Osteoblast (primary cell): ENCODE results near the gene MAPKAPK2. TPM values are rescaled to one million over a fixed set of nuclear protein-coding genes. Genes with fewer than 3 reads are reported as not detected.
A peak's percentile ranks its signal among the peaks of the same experiment; 100 is the strongest.

Experiments used
- DNase-seq: peaks from one replicate; pipeline ENCODE4 v3.0.0; 2011; ENCODE audit warnings: low spot score, mixed read lengths; ENCODE audit not compliant: insufficient read length; ENCODE audit errors: missing footprints
- H2AFZ ChIP-seq: 2 replicates; pipeline ENCODE4 v1.6.0; 2011; ENCODE audit warnings: mild to moderate bottlenecking, low read length
- H3K27ac ChIP-seq: 2 replicates; pipeline ENCODE4 v1.5.1; 2011; ENCODE audit warnings: mild to moderate bottlenecking, low read depth, low read length, moderate library complexity
- H3K27me3 ChIP-seq: 2 replicates; pipeline ENCODE4 v1.6.0; 2012; ENCODE audit warnings: mild to moderate bottlenecking, control low read depth, inconsistent platforms, low read length, moderate library complexity; ENCODE audit not compliant: insufficient read depth
- H3K36me3 ChIP-seq: 2 replicates; pipeline ENCODE4 v1.5.1; 2011; ENCODE audit warnings: mild to moderate bottlenecking, low read length, control low read depth, moderate library complexity; ENCODE audit not compliant: insufficient read depth
- H3K4me1 ChIP-seq: 2 replicates; pipeline ENCODE4 v1.5.1; 2011; ENCODE audit warnings: mild to moderate bottlenecking, low read length, control low read depth, moderate library complexity; ENCODE audit not compliant: insufficient read depth
- H3K4me2 ChIP-seq: 2 replicates; pipeline ENCODE4 v1.6.0; 2011; ENCODE audit warnings: mild to moderate bottlenecking, low read length; ENCODE audit not compliant: insufficient read depth
- H3K4me3 ChIP-seq: fragments of 200-600 bp; sonication (generic); 3 replicates; pipeline ENCODE4 v1.5.1; 2012; ENCODE audit warnings: mild to moderate bottlenecking, low read length, inconsistent platforms; ENCODE audit not compliant: insufficient read depth
- H3K79me2 ChIP-seq: 2 replicates; pipeline ENCODE4 v1.6.0; 2012; ENCODE audit warnings: mild to moderate bottlenecking, low read length, control low read depth, inconsistent platforms; ENCODE audit not compliant: insufficient read depth
- H3K9me3 ChIP-seq: 2 replicates; pipeline ENCODE4 v1.5.1; 2011; ENCODE audit warnings: low read depth, low read length, control low read depth
- H4K20me1 ChIP-seq: 2 replicates; pipeline ENCODE4 v1.6.0; 2012; ENCODE audit warnings: mild to moderate bottlenecking, low read length, control low read depth; ENCODE audit not compliant: insufficient read depth
- total RNA-seq: library from RNA; depleted of rRNA; stranded (reverse); fragments of >200 nt; gene quantifications from 2 replicates; pipeline ENCODE4 v1.2.3, GENCODE V29; 2012
- TF ChIP-seq, protein P1 (sequence below): IDR thresholded peaks from 2 replicates; pipeline ENCODE4 v1.5.1; 2011; ENCODE audit warnings: mild to moderate bottlenecking, low read depth, low read length, moderate library complexity; ENCODE audit errors: extremely low read depth

MAPKAPK2 gene
- total RNA-seq, 1 donor, result 38.0 TPM

DNA sequence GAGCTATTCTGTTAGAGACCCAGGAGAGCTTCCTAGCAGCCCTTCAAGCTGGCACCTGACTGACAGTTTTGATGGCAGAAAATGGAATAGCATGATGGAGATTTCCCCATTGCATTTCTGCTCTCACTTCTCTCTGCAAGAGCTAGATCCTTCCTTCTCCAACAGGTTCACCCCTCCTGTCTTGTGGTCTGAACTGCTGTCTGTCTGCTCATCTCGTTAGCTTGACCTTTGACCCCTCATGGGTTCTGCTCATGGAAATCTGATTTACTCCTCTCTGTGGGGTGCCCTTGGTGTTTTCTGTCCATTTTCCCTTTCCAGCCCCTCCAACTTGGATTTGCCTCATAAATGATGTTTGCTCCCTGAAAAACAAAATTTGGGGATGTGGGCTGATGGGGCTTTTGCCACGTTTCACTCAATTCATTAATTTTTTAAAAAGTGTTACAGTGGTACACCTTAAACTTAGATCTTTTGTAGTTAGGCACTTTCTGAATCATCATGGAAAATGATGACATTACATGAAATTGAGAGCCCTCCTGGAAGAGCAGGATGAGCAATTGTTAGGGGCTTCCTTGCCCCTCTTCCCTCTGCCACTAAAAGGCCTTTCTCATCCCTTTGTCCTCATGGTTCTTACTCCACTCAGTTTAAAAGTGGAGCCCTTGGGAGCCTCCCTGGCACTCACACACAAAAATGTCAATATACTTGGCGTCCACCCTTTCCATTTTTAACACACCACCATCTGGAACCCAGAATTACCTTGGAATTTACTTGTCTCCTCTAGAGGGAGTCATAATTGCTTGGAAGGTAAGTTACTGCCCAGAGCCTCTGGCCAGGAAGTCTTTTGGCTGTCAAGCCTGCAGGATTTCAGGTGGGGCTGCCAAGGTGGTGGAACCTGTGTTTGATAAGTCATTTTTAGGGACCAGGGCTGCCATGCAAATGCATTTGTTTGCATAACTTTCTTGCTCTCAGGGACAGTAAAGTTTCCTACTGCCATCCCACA is 54.0 kb downstream of the MAPKAPK2 start:
- Histone ChIP-seq H3K4me2 (no peak overlapping the region), H4K20me1 (peaks cover 30% of the 10 kb centered on the region), H3K27ac (no peak overlapping the region), H3K4me1 (peaks cover 14% of the 10 kb centered on the region), H3K9me3 (no peaks in the 10 kb centered on the region), H3K27me3 (no peaks in the 10 kb centered on the region), H3K36me3 (peaks cover 23% of the 10 kb centered on the region), H2AFZ (no peak overlapping the region), H3K79me2 (no peaks in the 10 kb centered on the region), H3K4me3 (no peak overlapping the region)
- TF ChIP-seq, protein P1, sequence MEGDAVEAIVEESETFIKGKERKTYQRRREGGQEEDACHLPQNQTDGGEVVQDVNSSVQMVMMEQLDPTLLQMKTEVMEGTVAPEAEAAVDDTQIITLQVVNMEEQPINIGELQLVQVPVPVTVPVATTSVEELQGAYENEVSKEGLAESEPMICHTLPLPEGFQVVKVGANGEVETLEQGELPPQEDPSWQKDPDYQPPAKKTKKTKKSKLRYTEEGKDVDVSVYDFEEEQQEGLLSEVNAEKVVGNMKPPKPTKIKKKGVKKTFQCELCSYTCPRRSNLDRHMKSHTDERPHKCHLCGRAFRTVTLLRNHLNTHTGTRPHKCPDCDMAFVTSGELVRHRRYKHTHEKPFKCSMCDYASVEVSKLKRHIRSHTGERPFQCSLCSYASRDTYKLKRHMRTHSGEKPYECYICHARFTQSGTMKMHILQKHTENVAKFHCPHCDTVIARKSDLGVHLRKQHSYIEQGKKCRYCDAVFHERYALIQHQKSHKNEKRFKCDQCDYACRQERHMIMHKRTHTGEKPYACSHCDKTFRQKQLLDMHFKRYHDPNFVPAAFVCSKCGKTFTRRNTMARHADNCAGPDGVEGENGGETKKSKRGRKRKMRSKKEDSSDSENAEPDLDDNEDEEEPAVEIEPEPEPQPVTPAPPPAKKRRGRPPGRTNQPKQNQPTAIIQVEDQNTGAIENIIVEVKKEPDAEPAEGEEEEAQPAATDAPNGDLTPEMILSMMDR, result peak; percentile 40
- DNase-seq, result no peak

DNA sequence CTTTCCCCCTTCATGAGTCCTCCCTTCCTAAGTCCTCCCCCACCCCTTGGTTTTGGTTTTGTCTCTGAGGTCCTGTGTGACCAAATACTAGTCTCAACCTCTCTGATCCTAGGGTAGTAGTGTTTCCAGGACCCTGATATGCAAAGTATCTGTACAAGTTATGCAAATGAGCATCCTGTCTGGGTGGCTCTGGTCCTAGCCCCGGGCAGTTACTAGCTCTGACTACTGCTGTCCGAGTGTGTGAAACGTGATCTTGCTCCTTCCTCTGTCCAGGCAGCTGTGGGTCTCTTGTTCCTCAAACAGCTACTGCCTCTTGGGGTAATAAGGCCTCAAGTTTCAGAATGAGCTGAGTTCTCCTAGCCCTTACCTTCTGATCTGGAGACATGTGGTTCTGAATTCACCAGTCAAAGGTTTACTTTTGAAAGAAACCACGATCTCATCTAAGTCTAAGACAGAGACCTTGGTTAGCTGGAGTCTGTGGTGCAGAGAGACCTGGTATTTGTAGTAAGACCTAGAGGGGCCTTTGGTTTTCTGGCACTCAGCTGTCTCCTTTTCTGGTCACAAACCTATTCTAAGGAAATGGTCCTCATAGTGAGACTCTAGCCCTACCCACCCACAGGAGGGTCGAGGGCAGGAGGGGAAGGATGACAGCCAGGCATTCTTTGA is 54.8 kb downstream of the MAPKAPK2 start:
- H3K36me3 ChIP-seq, result peaks cover 18% of the 10 kb centered on the region
- H3K4me1 ChIP-seq, result peaks cover 14% of the 10 kb centered on the region
- H4K20me1 ChIP-seq, result peaks cover 22% of the 10 kb centered on the region
- no peak for DNase-seq
- no peaks in the 10 kb centered on the region for H3K9me3 ChIP-seq
- H3K27me3 ChIP-seq, result no peaks in the 10 kb centered on the region
- TF ChIP-seq, protein P1, result no peak
- no peak overlapping the region for H3K4me2 ChIP-seq
- H2AFZ ChIP-seq, result no peak overlapping the region
- no peak overlapping the region for H3K27ac ChIP-seq
- H3K79me2 ChIP-seq, result no peaks in the 10 kb centered on the region
- no peak overlapping the region for H3K4me3 ChIP-seq

DNA sequence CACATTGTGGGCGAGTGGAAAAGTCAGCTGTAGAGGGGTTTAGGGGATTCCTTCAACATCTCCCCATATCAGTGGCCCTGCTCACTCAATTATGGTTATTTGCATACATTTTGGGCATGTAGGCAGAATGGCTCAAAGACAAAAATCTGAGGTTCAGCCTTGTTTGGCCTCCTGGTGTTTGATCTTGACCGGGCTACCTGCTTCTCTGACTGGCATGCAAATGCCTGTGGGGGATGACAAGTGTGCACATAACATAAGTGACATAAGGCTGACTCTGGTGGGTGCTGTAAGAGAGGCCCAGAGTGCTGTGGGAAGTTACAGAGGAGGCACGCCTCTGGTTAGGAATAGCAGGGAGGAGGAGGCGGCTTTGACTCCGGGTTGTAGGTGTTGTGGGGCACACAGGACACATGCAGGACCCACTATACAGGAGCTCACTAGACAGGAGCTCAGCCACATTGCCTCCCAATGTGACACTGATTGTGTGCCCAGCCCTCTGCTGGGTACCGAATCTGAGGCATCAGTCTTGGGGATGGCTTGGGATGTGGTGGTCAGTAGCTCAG is 56.5 kb downstream of the MAPKAPK2 start:
- Histone ChIP-seq H3K4me2 (no peak overlapping the region), H2AFZ (no peak overlapping the region), H3K36me3 (peaks cover 9% of the 10 kb centered on the region), H3K27me3 (no peaks in the 10 kb centered on the region), H3K4me3 (no peak overlapping the region), H3K9me3 (no peaks in the 10 kb centered on the region), H3K79me2 (no peaks in the 10 kb centered on the region), H4K20me1 (peaks cover 6% of the 10 kb centered on the region), H3K4me1 (peaks cover under 1% of the 10 kb centered on the region), H3K27ac (no peak overlapping the region)
- TF ChIP-seq, protein P1, result no peak
- no peak for DNase-seq
